Measurements from ENCODE around the gene ELK4. TPM values are rescaled to one million over a fixed set of nuclear protein-coding genes. Genes with fewer than 3 reads are reported as not detected.

The ELK4 gene
- total and polyA plus RNA-seq, 2 donors = 14.3 to 20.2 TPM

GRCh38 chr1:205595861-205596260 is 36.0 kb downstream of the ELK4 start:
- Histone ChIP-seq H3K36me3 (ENCODE audit: control insufficient read depth in 2 of 2, insufficient read depth in 2 of 2, low read length in 1 of 2) (peaks cover 33 to 38% of the 10 kb centered on the region in 2 donors), H3K4me3 (ENCODE audit: low read length in 2 of 2) (no peak overlapping the region), H3K4me1 (ENCODE audit: control insufficient read depth in 2 of 2, insufficient read depth in 2 of 2, low read length in 2 of 2) (peaks cover 4 to 39% of the 10 kb centered on the region in 2 donors), H3K27ac (ENCODE audit: low read depth in 1 of 2, low read length in 1 of 2) (no peak overlapping the region), H3K27me3 (ENCODE audit: control insufficient read depth in 2 of 2, insufficient read depth in 1 of 2, low read length in 1 of 2) (peaks cover 0 to 2% of the 10 kb centered on the region in 2 donors), H3K9me3 (ENCODE audit: control insufficient read depth in 2 of 2, insufficient read depth in 1 of 2, low read length in 1 of 2) (no peaks in the 10 kb centered on the region)
- DNase-seq (ENCODE audit: low read depth in 6 of 9, low spot score in 9 of 9) = no peak
- 98% methylated on average over 1 of the region's 1 CpG for WGBS

GRCh38 chr1:205595435-205595834 is 36.4 kb downstream of the ELK4 start:
- Histone ChIP-seq H3K27me3 (ENCODE audit: control insufficient read depth in 2 of 2, insufficient read depth in 1 of 2, low read length in 1 of 2) (peaks cover 0 to 2% of the 10 kb centered on the region in 2 donors), H3K4me3 (ENCODE audit: low read length in 2 of 2) (no peak overlapping the region), H3K27ac (ENCODE audit: low read depth in 1 of 2, low read length in 1 of 2) (no peak overlapping the region), H3K9me3 (ENCODE audit: control insufficient read depth in 2 of 2, insufficient read depth in 1 of 2, low read length in 1 of 2) (no peaks in the 10 kb centered on the region), H3K4me1 (ENCODE audit: control insufficient read depth in 2 of 2, insufficient read depth in 2 of 2, low read length in 2 of 2) (peaks cover 7 to 41% of the 10 kb centered on the region in 2 donors), H3K36me3 (ENCODE audit: control insufficient read depth in 2 of 2, insufficient read depth in 2 of 2, low read length in 1 of 2) (peaks cover 32 to 34% of the 10 kb centered on the region in 2 donors)
- DNase-seq (ENCODE audit: low read depth in 6 of 9, low spot score in 9 of 9) = no peak
- 95% methylated on average over 2 of the region's 2 CpGs for WGBS

DNA sequence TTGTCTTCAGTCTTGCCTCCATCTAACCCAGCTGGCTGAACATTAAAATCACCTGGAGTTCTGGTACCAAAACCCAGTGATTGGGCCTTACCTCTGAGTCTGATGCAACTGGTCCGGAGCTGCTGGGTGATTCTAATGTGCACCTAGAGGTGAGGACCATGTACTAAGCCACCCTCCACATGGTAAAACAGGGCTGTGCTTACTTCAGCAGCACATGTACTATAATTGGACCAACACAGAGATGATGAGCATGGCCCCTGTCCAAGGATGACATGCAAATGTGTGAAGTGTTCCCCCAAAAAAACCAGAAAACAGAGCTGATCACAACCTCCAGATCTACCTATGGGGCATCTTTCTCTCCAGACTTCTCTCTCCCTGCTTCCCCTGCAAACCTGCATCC is 37.0 kb downstream of the ELK4 start:
- no peak overlapping the region for H3K4me3 ChIP-seq (ENCODE audit: low read length in 2 of 2)

GRCh38 chr1:205593967-205594366 is 37.8 kb downstream of the ELK4 start:
- peaks cover 10 to 33% of the 10 kb centered on the region in 2 donors for H3K4me1 ChIP-seq (ENCODE audit: control insufficient read depth in 2 of 2, insufficient read depth in 2 of 2, low read length in 2 of 2)
- peaks cover 0 to 2% of the 10 kb centered on the region in 2 donors for H3K27me3 ChIP-seq (ENCODE audit: control insufficient read depth in 2 of 2, insufficient read depth in 1 of 2, low read length in 1 of 2)
- H3K27ac ChIP-seq (ENCODE audit: low read depth in 1 of 2, low read length in 1 of 2) = peak overlapping the region; percentile 3 to 75
- H3K9me3 ChIP-seq (ENCODE audit: control insufficient read depth in 2 of 2, insufficient read depth in 1 of 2, low read length in 1 of 2) = no peaks in the 10 kb centered on the region
- peaks cover 17 to 21% of the 10 kb centered on the region in 2 donors for H3K36me3 ChIP-seq (ENCODE audit: control insufficient read depth in 2 of 2, insufficient read depth in 2 of 2, low read length in 1 of 2)
- DNase-seq (ENCODE audit: low read depth in 6 of 9, low spot score in 9 of 9) = no peak
- 59% methylated on average over 6 of the region's 6 CpGs for WGBS
- H3K4me3 ChIP-seq (ENCODE audit: low read length in 2 of 2) = no peak overlapping the region

More for the DNA sequence above, 37.0 kb downstream of the ELK4 start:
- DNase-seq (ENCODE audit: low read depth in 6 of 9, low spot score in 9 of 9) = no peak
- Histone ChIP-seq H3K27me3 (ENCODE audit: control insufficient read depth in 2 of 2, insufficient read depth in 1 of 2, low read length in 1 of 2) (peaks cover 0 to 2% of the 10 kb centered on the region in 2 donors), H3K9me3 (ENCODE audit: control insufficient read depth in 2 of 2, insufficient read depth in 1 of 2, low read length in 1 of 2) (no peaks in the 10 kb centered on the region), H3K36me3 (ENCODE audit: control insufficient read depth in 2 of 2, insufficient read depth in 2 of 2, low read length in 1 of 2) (peaks cover 26 to 30% of the 10 kb centered on the region in 2 donors), H3K4me1 (ENCODE audit: control insufficient read depth in 2 of 2, insufficient read depth in 2 of 2, low read length in 2 of 2) (peaks cover 10 to 40% of the 10 kb centered on the region in 2 donors), H3K27ac (ENCODE audit: low read depth in 1 of 2, low read length in 1 of 2) (no peak overlapping the region)
- WGBS = 100% methylated on average over 1 of the region's 1 CpG

GRCh38 chr1:205593532-205593931 is 38.3 kb downstream of the ELK4 start:
- 8% methylated on average over 4 of the region's 4 CpGs for WGBS
- Histone ChIP-seq H3K4me1 (ENCODE audit: control insufficient read depth in 2 of 2, insufficient read depth in 2 of 2, low read length in 2 of 2) (peaks cover 10 to 30% of the 10 kb centered on the region in 2 donors), H3K9me3 (ENCODE audit: control insufficient read depth in 2 of 2, insufficient read depth in 1 of 2, low read length in 1 of 2) (no peaks in the 10 kb centered on the region), H3K27ac (ENCODE audit: low read depth in 1 of 2, low read length in 1 of 2) (peak overlapping the region; percentile 5 to 86), H3K4me3 (ENCODE audit: low read length in 2 of 2) (no peak overlapping the region), H3K27me3 (ENCODE audit: control insufficient read depth in 2 of 2, insufficient read depth in 1 of 2, low read length in 1 of 2) (peaks cover 0 to 2% of the 10 kb centered on the region in 2 donors), H3K36me3 (ENCODE audit: control insufficient read depth in 2 of 2, insufficient read depth in 2 of 2, low read length in 1 of 2) (peaks cover 13 to 17% of the 10 kb centered on the region in 2 donors)
- DNase-seq (ENCODE audit: low read depth in 6 of 9, low spot score in 9 of 9) = peak in 2 of 9 donors; percentile 17 to 46

DNA sequence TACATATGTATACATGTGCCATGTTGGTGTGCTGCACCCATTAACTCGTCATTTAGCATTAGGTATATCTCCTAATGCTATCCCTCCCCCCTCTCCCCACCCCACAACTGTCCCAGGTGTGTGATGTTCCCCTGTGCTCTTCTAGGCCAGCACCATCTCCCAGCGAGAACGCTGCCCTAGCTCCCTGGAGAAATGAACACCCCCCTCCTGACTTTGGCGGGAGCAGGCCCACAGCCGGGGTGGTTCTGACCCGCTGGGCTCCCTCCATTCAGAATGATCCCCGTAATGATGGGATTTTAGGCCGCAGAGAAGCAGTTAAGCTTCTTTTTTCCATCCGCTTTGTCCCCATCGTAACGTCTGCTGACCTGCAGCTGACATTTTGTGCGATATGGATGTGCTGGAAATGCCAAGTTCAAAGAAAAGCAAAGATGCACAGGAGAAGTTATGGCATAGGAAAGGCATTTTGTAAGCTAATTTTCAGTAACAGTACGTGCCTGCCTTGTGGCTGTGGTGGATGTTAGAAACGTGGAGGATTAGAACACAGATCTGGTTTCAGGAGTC is 39.3 kb downstream of the ELK4 start:
- Histone ChIP-seq H3K4me1 (ENCODE audit: control insufficient read depth in 2 of 2, insufficient read depth in 2 of 2, low read length in 2 of 2) (peaks cover 10 to 22% of the 10 kb centered on the region in 2 donors), H3K27ac (ENCODE audit: low read depth in 1 of 2, low read length in 1 of 2) (peak overlapping the region in 1 of 2 donors; percentile 65), H3K9me3 (ENCODE audit: control insufficient read depth in 2 of 2, insufficient read depth in 1 of 2, low read length in 1 of 2) (no peaks in the 10 kb centered on the region), H3K36me3 (ENCODE audit: control insufficient read depth in 2 of 2, insufficient read depth in 2 of 2, low read length in 1 of 2) (peaks cover 5 to 11% of the 10 kb centered on the region in 2 donors), H3K4me3 (ENCODE audit: low read length in 2 of 2) (no peak overlapping the region), H3K27me3 (ENCODE audit: control insufficient read depth in 2 of 2, insufficient read depth in 1 of 2, low read length in 1 of 2) (peaks cover 0 to 2% of the 10 kb centered on the region in 2 donors)
- no peak for DNase-seq (ENCODE audit: low read depth in 6 of 9, low spot score in 9 of 9)
- 88% methylated on average over 14 of the region's 14 CpGs for WGBS

GRCh38 chr1:205591522-205592351 is 40.1 kb downstream of the ELK4 start:
- Histone ChIP-seq H3K4me1 (ENCODE audit: control insufficient read depth in 2 of 2, insufficient read depth in 2 of 2, low read length in 2 of 2) (peaks cover 10 to 22% of the 10 kb centered on the region in 2 donors), H3K27me3 (ENCODE audit: control insufficient read depth in 2 of 2, insufficient read depth in 1 of 2, low read length in 1 of 2) (peaks cover 0 to 2% of the 10 kb centered on the region in 2 donors), H3K36me3 (ENCODE audit: control insufficient read depth in 2 of 2, insufficient read depth in 2 of 2, low read length in 1 of 2) (peaks cover 3 to 9% of the 10 kb centered on the region in 2 donors), H3K4me3 (ENCODE audit: low read length in 2 of 2) (peak overlapping the region; percentile 44 to 55), H3K9me3 (ENCODE audit: control insufficient read depth in 2 of 2, insufficient read depth in 1 of 2, low read length in 1 of 2) (no peaks in the 10 kb centered on the region), H3K27ac (ENCODE audit: low read depth in 1 of 2, low read length in 1 of 2) (peak overlapping the region; percentile 38 to 75)
- WGBS = 1% methylated on average over 40 of the region's 40 CpGs
- DNase-seq (ENCODE audit: low read depth in 6 of 9, low spot score in 9 of 9) = peak; percentile 56 to 89 (median 76)

DNA sequence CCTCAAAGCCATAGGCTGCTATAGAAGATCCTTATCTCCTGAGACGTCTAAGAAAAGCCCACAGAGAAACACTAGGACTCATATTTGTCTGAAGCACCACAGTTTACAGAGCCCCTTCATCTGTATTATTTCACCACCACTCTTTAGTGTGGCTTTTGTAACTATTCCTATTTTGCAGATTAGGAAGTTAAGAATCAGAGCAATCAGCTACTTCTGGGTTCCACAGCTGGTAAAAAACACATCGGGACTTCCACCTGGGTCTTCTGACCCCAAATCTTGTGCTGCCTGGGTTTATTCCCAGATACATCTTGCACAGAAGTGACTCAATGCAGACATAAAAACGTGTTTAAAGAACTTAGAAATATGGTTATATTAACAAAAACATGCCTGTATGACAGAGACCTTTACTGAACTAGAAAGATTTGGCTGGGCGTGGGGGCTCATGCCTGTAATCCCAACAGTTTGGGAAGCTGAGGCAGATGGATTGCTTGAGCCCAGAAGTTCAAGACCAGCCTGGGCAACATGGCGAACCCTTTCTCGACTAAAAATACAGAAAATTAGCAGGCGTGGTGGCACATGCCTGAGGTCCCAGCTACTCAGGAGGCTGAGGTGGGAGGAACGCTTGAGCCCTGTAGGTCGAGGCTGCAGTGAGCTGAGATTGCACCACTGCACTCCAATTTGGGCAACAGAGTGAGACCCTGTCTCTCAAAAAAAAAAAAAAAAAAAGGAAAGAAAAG is 40.9 kb downstream of the ELK4 start:
- WGBS = 70% methylated on average over 9 of the region's 9 CpGs

More for the DNA sequence above, 40.9 kb downstream of the ELK4 start:
- peak in 1 of 9 donors; percentile 40 for DNase-seq (ENCODE audit: low read depth in 6 of 9, low spot score in 9 of 9)
- Histone ChIP-seq H3K27me3 (ENCODE audit: control insufficient read depth in 2 of 2, insufficient read depth in 1 of 2, low read length in 1 of 2) (peaks cover 0 to 2% of the 10 kb centered on the region in 2 donors), H3K9me3 (ENCODE audit: control insufficient read depth in 2 of 2, insufficient read depth in 1 of 2, low read length in 1 of 2) (no peaks in the 10 kb centered on the region), H3K27ac (ENCODE audit: low read depth in 1 of 2, low read length in 1 of 2) (no peak overlapping the region), H3K4me3 (ENCODE audit: low read length in 2 of 2) (no peak overlapping the region), H3K4me1 (ENCODE audit: control insufficient read depth in 2 of 2, insufficient read depth in 2 of 2, low read length in 2 of 2) (peaks cover 10 to 22% of the 10 kb centered on the region in 2 donors), H3K36me3 (ENCODE audit: control insufficient read depth in 2 of 2, insufficient read depth in 2 of 2, low read length in 1 of 2) (peaks cover 0 to 5% of the 10 kb centered on the region in 2 donors)

All from thymus (tissue), 11 donors.